ENCODE results near the gene TMBIM1.
A peak's percentile ranks its signal among the peaks of the same experiment; 100 is the strongest.

Gene TMBIM1

DNA sequence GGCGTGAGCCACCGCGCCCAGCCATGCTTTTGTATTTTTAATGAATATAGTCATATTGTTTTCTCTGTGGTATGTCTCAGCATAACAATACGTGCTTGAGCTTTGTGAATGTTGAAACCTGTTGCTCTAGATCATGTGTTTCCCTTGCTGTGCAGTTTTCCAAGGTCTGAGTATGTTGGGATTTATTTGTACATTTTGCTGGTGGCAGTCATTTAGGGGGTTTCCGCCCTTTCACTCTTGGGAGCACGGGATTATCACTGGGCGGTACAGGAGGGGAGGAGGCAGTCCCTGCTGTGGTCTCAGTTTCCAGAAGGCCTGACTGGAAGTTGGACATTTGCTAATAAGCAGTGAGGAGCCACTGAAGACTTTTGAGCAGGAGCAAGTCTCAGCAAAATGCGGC lies 39.4 kb upstream of the TMBIM1 start:
- no peaks in the 10 kb centered on the region; the same call in 1 of the 2 replicates for H3K9me3 ChIP-seq (replicated peaks; ENCODE audit: insufficient read depth, low read length)
- no peaks in the 10 kb centered on the region for H3K27me3 ChIP-seq (replicated peaks; ENCODE audit: insufficient read depth, low read length)
- no peak for TF ChIP-seq EZH2phosphoT487 (IDR thresholded peaks at IDR 0.05; ENCODE audit: low read length)
- TF ChIP-seq, protein P1, sequence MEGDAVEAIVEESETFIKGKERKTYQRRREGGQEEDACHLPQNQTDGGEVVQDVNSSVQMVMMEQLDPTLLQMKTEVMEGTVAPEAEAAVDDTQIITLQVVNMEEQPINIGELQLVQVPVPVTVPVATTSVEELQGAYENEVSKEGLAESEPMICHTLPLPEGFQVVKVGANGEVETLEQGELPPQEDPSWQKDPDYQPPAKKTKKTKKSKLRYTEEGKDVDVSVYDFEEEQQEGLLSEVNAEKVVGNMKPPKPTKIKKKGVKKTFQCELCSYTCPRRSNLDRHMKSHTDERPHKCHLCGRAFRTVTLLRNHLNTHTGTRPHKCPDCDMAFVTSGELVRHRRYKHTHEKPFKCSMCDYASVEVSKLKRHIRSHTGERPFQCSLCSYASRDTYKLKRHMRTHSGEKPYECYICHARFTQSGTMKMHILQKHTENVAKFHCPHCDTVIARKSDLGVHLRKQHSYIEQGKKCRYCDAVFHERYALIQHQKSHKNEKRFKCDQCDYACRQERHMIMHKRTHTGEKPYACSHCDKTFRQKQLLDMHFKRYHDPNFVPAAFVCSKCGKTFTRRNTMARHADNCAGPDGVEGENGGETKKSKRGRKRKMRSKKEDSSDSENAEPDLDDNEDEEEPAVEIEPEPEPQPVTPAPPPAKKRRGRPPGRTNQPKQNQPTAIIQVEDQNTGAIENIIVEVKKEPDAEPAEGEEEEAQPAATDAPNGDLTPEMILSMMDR (IDR thresholded peaks at IDR 0.05; ENCODE audit: low read length), result no peak
- no peak for TF ChIP-seq EZH2 (optimal IDR thresholded peaks at IDR 0.05; ENCODE audit: low read depth, low read length)
- H3K4me2 ChIP-seq (ENCODE audit: low read depth, low read length), result no peak overlapping the region
- H3K36me3 ChIP-seq (replicated peaks; ENCODE audit: insufficient read depth, low read length), result no peaks in the 10 kb centered on the region
- no peaks in the 10 kb centered on the region for H3K9me2 ChIP-seq (replicated peaks; ENCODE audit: insufficient read depth, low read length)
- H4K20me1 ChIP-seq (ENCODE audit: insufficient read depth, low read length), result no peaks in the 10 kb centered on the region
- H3K79me2 ChIP-seq (ENCODE audit: low read length), result no peaks in the 10 kb centered on the region
- no peak for DNase-seq
- H3F3A ChIP-seq (ENCODE audit: insufficient read depth, low read length), result no peaks in the 10 kb centered on the region
- no peak overlapping the region for H3K4me3 ChIP-seq (ENCODE audit: low read length)
- 0 out of 2 replicates have a peak, but pooled peaks cover 15% of the 10 kb centered on the region for H3K4me1 ChIP-seq (ENCODE audit: low read length)
- no peak overlapping the region for H3K27ac ChIP-seq (ENCODE audit: low read length)
- H3K9ac ChIP-seq (ENCODE audit: low read length), result no peak overlapping the region
- no peak overlapping the region for H2AFZ ChIP-seq (ENCODE audit: low read length)

DNA sequence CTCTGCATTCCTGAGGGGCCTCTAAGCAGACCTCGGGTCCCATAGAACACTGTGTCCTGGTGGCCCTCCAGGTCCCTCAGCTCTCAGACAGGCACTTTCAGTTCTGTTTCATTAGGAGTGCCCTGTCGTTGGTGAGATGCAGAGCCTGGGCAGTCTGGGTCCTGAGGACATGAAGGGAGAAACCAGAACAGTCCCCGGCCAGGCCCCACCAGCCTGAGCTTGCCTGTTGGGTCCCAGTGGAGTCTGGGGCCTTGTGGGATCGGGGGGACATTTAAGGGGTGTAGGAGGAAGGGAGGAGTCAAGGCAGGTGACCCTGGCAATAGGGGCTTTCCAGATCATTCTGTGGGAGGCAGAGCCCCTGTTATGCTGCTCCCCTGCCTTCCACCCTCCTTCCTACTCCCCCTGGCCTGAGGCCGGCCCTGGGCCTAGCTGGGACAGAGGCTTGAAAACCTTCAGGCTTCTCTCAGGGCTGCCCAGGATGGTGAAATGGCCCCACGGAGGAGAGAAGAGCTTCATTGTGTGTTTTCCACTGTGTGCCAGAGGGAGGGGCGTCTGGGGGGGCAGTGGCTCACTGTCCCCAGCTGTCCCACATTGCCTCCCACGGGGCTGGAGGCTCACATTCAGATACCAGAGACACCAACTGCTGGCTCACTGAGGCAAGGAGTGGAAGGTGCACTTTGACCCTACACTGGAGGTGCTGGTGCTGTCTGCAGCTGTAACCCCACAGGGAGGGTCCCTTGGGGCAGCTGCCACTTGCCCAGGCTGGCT lies 37.7 kb upstream of the TMBIM1 start:
- no peaks in the 10 kb centered on the region for H3F3A ChIP-seq (ENCODE audit: insufficient read depth, low read length)
- no peaks in the 10 kb centered on the region for H3K27me3 ChIP-seq (replicated peaks; ENCODE audit: insufficient read depth, low read length)
- TF ChIP-seq, protein P1 (IDR thresholded peaks at IDR 0.05; ENCODE audit: low read length), result no peak
- TF ChIP-seq EZH2 (optimal IDR thresholded peaks at IDR 0.05; ENCODE audit: low read depth, low read length) (no peak), EZH2phosphoT487 (IDR thresholded peaks at IDR 0.05; ENCODE audit: low read length) (no peak)
- H3K9ac ChIP-seq (ENCODE audit: low read length), result no peak overlapping the region
- H4K20me1 ChIP-seq (ENCODE audit: insufficient read depth, low read length), result no peaks in the 10 kb centered on the region
- H3K4me2 ChIP-seq (ENCODE audit: low read depth, low read length), result no peak overlapping the region
- 0 out of 2 replicates have a peak, but pooled peaks cover 15% of the 10 kb centered on the region for H3K4me1 ChIP-seq (ENCODE audit: low read length)
- H3K4me3 ChIP-seq (ENCODE audit: low read length), result no peak overlapping the region
- no peaks in the 10 kb centered on the region for H3K36me3 ChIP-seq (replicated peaks; ENCODE audit: insufficient read depth, low read length)
- peak overlapping the region; percentile 23; the same call in 1 of the 2 replicates for H2AFZ ChIP-seq (ENCODE audit: low read length)
- DNase-seq, result no peak
- no peaks in the 10 kb centered on the region for H3K9me3 ChIP-seq (replicated peaks; ENCODE audit: insufficient read depth, low read length)
- H3K79me2 ChIP-seq (ENCODE audit: low read length), result no peaks in the 10 kb centered on the region
- no peaks in the 10 kb centered on the region for H3K9me2 ChIP-seq (replicated peaks; ENCODE audit: insufficient read depth, low read length)
- H3K27ac ChIP-seq (ENCODE audit: low read length), result no peak overlapping the region

DNA sequence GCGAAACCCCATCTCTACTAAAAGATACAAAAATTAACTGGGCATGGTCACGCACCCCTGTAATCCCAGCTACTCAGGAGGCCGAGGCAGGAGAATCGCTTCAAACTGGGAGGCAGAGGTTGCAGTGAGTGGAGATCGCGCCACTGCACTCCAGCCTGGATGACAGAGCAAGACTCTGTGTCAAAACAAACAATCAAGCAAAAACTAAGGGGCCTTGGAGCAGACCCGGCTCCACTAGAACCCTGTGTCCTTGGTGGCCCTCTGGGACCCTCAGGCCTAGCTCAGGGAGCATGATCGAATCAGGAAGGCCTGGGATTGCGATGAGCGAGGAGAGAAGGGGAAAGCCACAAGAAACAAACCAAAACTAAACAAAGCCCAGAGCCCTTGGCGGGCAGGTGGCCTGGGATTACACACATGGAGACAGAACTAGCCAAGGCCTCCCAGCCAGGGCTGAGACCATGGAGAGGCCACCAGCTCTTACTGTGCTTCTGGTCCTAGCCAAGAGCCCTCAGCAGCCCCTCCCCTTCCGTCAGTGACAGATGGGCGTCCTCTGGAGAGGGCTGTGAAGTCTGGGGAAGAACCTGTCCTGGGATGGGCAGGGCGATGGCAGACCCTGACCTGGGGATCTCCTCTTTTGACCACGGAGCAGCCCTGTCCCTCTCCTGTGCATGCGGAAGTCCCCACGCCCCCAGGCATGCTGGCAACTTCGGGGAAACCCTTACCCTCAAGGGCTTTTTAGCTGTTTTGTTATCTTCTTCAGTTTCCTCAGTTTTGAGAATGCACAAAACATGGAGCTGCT lies 36.9 kb upstream of the TMBIM1 start:
- Histone ChIP-seq H3K4me3 (ENCODE audit: low read length) (no peak overlapping the region), H3K79me2 (ENCODE audit: low read length) (no peaks in the 10 kb centered on the region), H2AFZ (ENCODE audit: low read length) (0 out of 2 replicates have a peak overlapping the region, but pooled peaks have one; percentile 23), H3K9me3 (replicated peaks; ENCODE audit: insufficient read depth, low read length) (no peaks in the 10 kb centered on the region), H3K27ac (ENCODE audit: low read length) (no peak overlapping the region), H3K4me2 (ENCODE audit: low read depth, low read length) (no peak overlapping the region), H3K27me3 (replicated peaks; ENCODE audit: insufficient read depth, low read length) (no peaks in the 10 kb centered on the region), H3K36me3 (replicated peaks; ENCODE audit: insufficient read depth, low read length) (no peaks in the 10 kb centered on the region), H3F3A (ENCODE audit: insufficient read depth, low read length) (no peaks in the 10 kb centered on the region), H3K9ac (ENCODE audit: low read length) (no peak overlapping the region), H3K4me1 (ENCODE audit: low read length) (0 out of 2 replicates have a peak, but pooled peaks cover 15% of the 10 kb centered on the region), H4K20me1 (ENCODE audit: insufficient read depth, low read length) (no peaks in the 10 kb centered on the region), H3K9me2 (replicated peaks; ENCODE audit: insufficient read depth, low read length) (no peaks in the 10 kb centered on the region)
- no peak for DNase-seq
- TF ChIP-seq EZH2phosphoT487 (IDR thresholded peaks at IDR 0.05; ENCODE audit: low read length) (no peak), EZH2 (optimal IDR thresholded peaks at IDR 0.05; ENCODE audit: low read depth, low read length) (no peak)
- TF ChIP-seq, protein P1 (IDR thresholded peaks at IDR 0.05; ENCODE audit: low read length), result no peak

All from MM.1S (cell line).